Fibroblast of skin of abdomen (primary cell): ENCODE measurements around the gene TLE4.
"Not testable (repeated sequence)": the region's sequence is repeated elsewhere in the genome, so short reads cannot be mapped to it uniquely, and the experiment has no call there.

Source experiments
- DNase-seq: peaks from one replicate; pipeline ENCODE4 v3.0.0-alpha.2; 2013

The TLE4 gene

DNA sequence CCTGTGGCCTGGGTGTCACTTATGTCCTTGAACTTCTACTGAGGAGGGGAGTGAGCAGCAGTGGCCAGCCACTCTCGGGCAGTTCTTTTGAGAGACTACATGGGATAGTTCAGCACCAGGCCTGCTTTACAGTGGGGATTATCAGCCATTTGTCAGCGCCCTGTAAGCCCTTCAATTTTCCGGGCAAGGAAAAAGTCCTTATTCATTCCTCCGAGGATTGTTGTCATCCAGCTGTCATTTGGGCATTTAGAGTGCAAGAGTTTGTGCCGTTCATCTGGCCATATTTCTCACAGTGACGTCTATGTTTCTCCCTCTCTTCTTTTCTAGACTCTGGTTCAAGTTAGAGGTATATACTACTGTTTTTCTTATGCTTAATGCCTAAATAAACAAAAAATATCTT lies 172.8 kb downstream of the TLE4 start:
- no peak for DNase-seq

GRCh38 chr9:79745752-79746336 lies 174.1 kb downstream of the TLE4 start:
- DNase-seq, result no peak

DNA sequence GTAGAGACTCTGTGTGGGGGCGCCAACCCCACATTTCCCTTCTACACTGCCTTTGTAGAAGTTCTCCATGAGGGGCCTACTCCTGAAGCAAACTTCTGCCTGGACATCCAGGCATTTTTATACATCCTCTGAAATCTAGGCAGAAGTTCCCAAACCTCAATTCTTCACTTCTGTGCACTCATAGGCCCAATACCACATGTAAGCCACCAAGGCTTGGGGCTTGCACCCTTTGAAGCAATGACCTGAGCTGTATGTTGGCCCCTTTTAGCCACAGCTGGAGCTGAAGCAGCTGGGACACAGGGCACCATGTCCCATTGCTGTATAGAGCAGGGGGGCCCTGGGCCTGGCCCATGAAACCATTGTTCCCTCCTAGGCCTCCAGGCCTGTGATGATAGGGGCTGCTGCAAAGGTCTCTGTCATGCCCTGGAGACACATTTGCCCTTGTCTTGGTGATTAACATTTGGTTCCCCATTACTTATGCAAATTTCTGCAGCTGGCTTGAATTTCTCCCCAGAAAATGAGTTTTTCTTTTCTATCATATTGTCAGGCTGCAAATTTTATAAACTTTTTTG lies 180.2 kb downstream of the TLE4 start:
- DNase-seq, result not testable (repeated sequence)

- no peak for DNase-seq
Observed at GRCh38 chr9:79756414-79756813, 184.6 kb downstream of the TLE4 start.

GRCh38 chr9:79757074-79757473 lies 185.3 kb downstream of the TLE4 start:
- no peak for DNase-seq

- no peak for DNase-seq
Observed at GRCh38 chr9:79757881-79758669, 186.3 kb downstream of the TLE4 start.

GRCh38 chr9:79759460-79759859 lies 187.7 kb downstream of the TLE4 start:
- DNase-seq, result no peak

GRCh38 chr9:79762070-79762469 lies 190.3 kb downstream of the TLE4 start:
- DNase-seq, result no peak

DNA sequence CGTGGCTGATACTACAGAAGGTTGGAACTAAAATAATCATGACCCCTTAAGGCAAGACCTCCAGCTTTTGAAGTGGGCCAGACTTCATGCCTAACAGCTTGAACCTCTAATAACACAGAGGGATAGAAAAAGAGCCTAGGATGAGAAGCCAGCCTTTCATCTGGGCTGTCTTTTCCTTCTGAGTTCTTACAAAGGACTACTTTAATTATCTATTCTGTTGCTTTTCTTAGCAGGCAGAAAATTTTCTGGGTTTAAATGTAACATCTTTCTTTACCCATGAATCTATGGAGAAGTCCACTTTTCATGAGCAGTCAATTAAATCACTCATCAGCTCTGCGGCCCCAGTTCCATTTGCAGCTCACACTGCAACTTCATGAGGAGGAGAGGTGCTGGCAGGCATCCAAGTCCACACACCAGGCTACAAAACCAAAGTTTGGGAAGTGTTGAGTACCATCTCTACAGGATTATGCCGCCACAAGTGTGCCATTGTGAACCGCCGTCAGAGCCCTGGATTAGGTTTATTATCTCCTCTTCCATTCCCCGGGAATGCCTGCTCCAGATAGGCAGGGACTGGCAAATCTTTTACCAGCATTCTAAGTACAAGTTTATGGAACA lies 192.0 kb downstream of the TLE4 start:
- DNase-seq, result peak; percentile 33

DNA sequence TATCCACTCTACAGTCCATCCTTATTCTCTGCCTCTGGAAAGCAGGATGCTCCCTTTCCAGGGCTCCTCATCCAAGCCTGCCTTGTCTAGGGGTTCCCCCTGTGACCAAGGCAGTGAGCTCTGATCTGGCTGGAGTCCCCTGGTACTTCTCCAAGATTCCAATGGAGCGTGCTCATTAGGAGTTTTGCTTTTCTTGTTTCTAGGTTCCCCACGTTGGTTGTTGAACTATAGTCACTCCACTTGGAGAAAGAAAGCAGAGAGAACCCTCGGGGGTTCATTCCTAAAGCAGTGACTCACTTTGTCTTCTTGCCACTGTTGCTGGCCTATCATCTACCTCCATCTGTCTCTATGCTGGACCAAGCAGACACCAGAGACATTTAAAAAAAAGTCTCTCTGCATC lies 192.6 kb downstream of the TLE4 start:
- DNase-seq, result peak; percentile 96

DNA sequence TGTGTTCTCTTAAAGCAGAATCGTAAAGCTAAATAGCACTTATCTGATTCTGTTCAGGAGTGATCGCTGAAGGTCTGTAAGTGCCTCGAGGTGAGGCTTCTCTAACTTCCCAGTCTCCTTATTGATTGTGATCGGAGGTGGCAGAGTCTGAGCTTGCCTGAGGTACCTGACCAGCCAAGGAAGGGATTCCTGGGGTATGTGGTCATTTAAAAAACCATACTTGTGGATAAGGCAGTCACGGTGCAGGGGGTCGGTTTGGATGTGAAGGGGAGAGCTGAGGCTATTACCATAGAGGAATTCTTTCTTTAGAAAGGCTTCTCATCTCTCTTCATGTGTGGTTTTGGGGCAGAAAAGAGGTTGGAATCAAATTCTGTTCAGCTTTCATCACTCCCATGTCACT lies 193.7 kb downstream of the TLE4 start:
- DNase-seq, result no peak

DNA sequence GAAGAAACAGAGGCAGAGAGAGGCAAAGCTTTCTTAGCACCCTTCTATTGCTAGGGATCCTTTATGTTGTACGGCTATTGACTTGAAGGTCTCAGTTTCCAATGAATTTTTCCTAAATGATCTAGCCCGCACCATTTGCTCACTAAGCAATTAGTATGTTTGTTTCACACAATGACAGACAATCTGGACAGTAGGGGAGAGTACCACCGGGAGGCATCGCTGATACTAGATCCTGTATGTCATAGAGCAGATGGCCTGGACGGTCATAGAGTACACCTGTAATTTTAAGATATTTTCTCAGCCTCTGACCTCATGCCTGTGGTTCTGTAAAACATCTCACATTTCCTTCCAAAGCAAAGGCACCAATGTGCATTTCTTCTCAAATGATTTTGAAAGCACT lies 194.3 kb downstream of the TLE4 start:
- no peak for DNase-seq

GRCh38 chr9:79768194-79768593 lies 196.4 kb downstream of the TLE4 start:
- DNase-seq, result no peak

DNA sequence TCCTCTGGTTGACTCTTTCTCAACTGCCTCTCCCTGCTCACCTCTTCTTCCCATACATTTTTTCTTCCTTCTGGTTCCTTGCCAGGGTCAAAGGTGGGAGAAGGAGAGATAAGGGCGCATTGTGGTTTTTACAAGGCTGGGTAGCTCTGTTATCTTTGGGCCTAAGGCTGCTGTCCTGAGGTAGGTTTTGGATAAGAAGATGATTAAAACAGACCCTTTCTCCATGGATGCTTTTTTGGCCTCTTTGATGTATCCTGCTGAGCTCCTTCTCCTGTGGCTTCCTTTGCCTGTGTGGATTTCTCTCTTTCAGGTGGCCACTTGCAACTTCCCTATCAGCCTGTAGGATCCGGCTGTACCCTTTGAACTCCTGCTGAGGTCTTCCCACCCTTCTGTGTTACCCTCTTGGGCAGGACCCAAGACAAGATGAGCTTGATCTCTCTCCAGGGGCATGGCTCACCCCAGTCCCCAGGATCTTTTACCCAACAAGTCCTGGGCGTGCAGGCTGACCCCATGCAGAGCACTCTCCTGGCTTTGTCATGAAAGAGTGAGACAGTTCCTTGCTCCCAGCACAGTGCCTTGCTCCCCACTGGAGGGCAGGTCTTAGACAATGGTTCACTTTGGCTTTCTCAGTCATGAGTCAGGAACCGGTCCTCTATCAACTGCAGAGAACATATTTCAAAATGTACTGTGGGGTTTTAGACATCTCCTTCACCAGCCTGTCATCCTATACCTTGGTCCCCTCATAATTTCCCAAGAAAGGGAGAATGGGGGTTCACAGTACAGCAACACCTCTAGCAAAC lies 197.9 kb downstream of the TLE4 start:
- DNase-seq, result no peak

DNA sequence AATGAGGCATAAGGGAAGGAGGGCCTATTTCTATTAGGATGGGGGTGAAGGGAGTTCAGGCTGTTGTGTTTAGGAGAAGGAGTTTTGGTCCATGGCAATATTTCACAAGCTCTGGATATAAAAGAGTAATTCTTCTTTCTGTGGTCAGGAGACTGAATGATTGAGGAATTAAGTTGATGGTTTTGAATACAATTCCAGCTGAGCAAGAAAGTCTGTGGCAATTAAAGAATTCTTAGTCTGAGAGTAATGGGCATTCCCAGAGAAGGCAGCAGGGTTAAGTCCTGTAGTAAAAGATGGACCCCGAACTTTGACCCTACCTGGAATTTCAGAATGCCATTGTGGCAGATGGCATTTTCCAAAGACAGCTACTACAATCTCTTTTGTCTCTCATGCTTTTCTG lies 202.6 kb downstream of the TLE4 start:
- peak; percentile 44 for DNase-seq
